NCI-H774 (cell line): Measurements from ENCODE around the gene TDRD9.

Experiments
- DNase-seq: peaks from one replicate; lab custom pipeline; 2025; lab: John Stamatoyannopoulos, UW

TDRD9 gene

GRCh38 chr14:104066719-104067295 is 138.6 kb downstream of the TDRD9 start:
- DNase-seq: no peak

GRCh38 chr14:104069541-104069940 is 141.3 kb downstream of the TDRD9 start:
- no peak for DNase-seq

GRCh38 chr14:104072586-104072985 is 144.3 kb downstream of the TDRD9 start:
- no peak for DNase-seq

GRCh38 chr14:104073764-104074163 is 145.5 kb downstream of the TDRD9 start:
- no peak for DNase-seq

GRCh38 chr14:104075530-104076151 is 147.4 kb downstream of the TDRD9 start:
- no peak for DNase-seq

GRCh38 chr14:104076743-104077142 is 148.5 kb downstream of the TDRD9 start:
- no peak for DNase-seq

GRCh38 chr14:104078031-104078455 is 149.8 kb downstream of the TDRD9 start:
- DNase-seq: peak; percentile 85

- DNase-seq: no peak
Measured at GRCh38 chr14:104080376-104081260, 152.4 kb downstream of the TDRD9 start.

GRCh38 chr14:104081261-104081835 is 153.1 kb downstream of the TDRD9 start:
- no peak for DNase-seq

GRCh38 chr14:104081951-104082464 is 153.8 kb downstream of the TDRD9 start:
- DNase-seq: no peak

- DNase-seq: no peak
Measured at GRCh38 chr14:104082807-104083206, 154.6 kb downstream of the TDRD9 start.

GRCh38 chr14:104084251-104085002 is 156.2 kb downstream of the TDRD9 start:
- no peak for DNase-seq

GRCh38 chr14:104085032-104085888 is 157.0 kb downstream of the TDRD9 start, which contains the start of gene ASPG:
ASPG (plus strand) TSS chr14:104085700; CDS start chr14:104085771, 71 bp downstream.
- no peak for DNase-seq

GRCh38 chr14:104085889-104086201 is 157.6 kb downstream of the TDRD9 start:
- DNase-seq: no peak

- no peak for DNase-seq
Measured at GRCh38 chr14:104086210-104086660, 158.0 kb downstream of the TDRD9 start.

- no peak for DNase-seq
Measured at GRCh38 chr14:104086661-104087461, 158.6 kb downstream of the TDRD9 start.

- DNase-seq: no peak
Measured at GRCh38 chr14:104087505-104087904, 159.2 kb downstream of the TDRD9 start.

- no peak for DNase-seq
Measured at GRCh38 chr14:104087981-104088850, 160.0 kb downstream of the TDRD9 start.
